ENCODE data around the gene CNIH2.

DNA sequence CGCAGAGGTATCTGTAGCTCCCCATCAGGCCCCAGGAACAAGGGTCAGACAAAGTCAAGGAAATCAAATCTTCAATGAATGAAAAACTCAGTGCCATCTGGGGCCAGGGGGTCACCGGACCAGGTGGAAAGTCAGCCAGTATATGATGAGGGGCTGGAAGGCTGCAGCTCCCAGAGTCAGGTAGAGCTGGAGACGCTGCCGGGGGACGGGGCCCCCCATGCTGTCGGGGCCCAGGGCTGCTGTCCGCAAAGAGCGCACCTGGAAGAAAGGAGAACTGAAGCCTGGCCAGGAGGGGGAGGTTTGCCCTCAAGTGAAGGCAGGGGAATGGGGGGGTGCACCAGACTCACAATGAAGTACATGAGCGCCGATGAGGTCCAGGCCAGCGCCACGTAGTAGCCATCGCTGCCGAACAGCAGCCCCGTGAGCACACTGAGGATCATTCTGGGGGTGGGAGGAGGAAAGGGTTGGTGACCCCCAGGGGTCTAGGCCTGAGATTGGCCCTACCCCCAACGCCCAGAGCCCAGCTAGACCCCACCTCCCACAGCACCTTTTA lies 6.6 kb downstream of the CNIH2 start:
- TF ChIP-seq, protein P1, sequence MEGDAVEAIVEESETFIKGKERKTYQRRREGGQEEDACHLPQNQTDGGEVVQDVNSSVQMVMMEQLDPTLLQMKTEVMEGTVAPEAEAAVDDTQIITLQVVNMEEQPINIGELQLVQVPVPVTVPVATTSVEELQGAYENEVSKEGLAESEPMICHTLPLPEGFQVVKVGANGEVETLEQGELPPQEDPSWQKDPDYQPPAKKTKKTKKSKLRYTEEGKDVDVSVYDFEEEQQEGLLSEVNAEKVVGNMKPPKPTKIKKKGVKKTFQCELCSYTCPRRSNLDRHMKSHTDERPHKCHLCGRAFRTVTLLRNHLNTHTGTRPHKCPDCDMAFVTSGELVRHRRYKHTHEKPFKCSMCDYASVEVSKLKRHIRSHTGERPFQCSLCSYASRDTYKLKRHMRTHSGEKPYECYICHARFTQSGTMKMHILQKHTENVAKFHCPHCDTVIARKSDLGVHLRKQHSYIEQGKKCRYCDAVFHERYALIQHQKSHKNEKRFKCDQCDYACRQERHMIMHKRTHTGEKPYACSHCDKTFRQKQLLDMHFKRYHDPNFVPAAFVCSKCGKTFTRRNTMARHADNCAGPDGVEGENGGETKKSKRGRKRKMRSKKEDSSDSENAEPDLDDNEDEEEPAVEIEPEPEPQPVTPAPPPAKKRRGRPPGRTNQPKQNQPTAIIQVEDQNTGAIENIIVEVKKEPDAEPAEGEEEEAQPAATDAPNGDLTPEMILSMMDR (IDR thresholded peaks at IDR 0.05; ENCODE audit: low read depth, low read length) = no peak
- no peak for TF ChIP-seq POLR2A (IDR thresholded peaks at IDR 0.05; ENCODE audit: extremely low read depth, insufficient read length)
- no peak for TF ChIP-seq MYC (IDR thresholded peaks at IDR 0.05; ENCODE audit: low read depth, low read length)
